Measurements from ENCODE around the gene TEX44. TPM values are rescaled to one million over a fixed set of nuclear protein-coding genes. Genes with fewer than 3 reads are reported as not detected.
"Not testable (repeated sequence)": the region's sequence is repeated elsewhere in the genome, so short reads cannot be mapped to it uniquely, and the experiment has no call there.

Gene TEX44
- polyA plus RNA-seq, 1 donor from 2014 or later, result not detected

- Histone ChIP-seq H3K9me3 (ENCODE audit: low read length) (peaks cover 3% of the 10 kb centered on the region), H3K36me3 (ENCODE audit: insufficient read depth, low read length) (no peaks in the 10 kb centered on the region), H2AFZ (ENCODE audit: low read depth, low read length) (no peak overlapping the region), H3K4me2 (ENCODE audit: low read length) (no peak overlapping the region), H3K27me3 (ENCODE audit: insufficient read depth, low read depth, low read length) (no peaks in the 10 kb centered on the region), H3K9ac (ENCODE audit: low read length) (no peak overlapping the region), H3K4me3 (ENCODE audit: low read length) (no peak overlapping the region), H3K27ac (ENCODE audit: low read length) (no peak overlapping the region), H4K20me1 (ENCODE audit: insufficient read depth) (no peaks in the 10 kb centered on the region), H3K79me2 (replicated peaks; ENCODE audit: insufficient read depth, low read length) (no peaks in the 10 kb centered on the region), H3K9me2 (ENCODE audit: insufficient read depth, low read length) (no peaks in the 10 kb centered on the region), H3F3A (ENCODE audit: insufficient read depth, low read length, poor library complexity, severe bottlenecking) (no peaks in the 10 kb centered on the region)
- TF ChIP-seq TAF1 (IDR thresholded peaks at IDR 0.05; ENCODE audit: low read depth) (no peak), RAD21 (conservative IDR thresholded peaks at IDR 0.05) (no peak), CTCF (IDR thresholded peaks at IDR 0.05; ENCODE audit: poor library complexity, severe bottlenecking) (no peak)
- TF ChIP-seq, protein P1, sequence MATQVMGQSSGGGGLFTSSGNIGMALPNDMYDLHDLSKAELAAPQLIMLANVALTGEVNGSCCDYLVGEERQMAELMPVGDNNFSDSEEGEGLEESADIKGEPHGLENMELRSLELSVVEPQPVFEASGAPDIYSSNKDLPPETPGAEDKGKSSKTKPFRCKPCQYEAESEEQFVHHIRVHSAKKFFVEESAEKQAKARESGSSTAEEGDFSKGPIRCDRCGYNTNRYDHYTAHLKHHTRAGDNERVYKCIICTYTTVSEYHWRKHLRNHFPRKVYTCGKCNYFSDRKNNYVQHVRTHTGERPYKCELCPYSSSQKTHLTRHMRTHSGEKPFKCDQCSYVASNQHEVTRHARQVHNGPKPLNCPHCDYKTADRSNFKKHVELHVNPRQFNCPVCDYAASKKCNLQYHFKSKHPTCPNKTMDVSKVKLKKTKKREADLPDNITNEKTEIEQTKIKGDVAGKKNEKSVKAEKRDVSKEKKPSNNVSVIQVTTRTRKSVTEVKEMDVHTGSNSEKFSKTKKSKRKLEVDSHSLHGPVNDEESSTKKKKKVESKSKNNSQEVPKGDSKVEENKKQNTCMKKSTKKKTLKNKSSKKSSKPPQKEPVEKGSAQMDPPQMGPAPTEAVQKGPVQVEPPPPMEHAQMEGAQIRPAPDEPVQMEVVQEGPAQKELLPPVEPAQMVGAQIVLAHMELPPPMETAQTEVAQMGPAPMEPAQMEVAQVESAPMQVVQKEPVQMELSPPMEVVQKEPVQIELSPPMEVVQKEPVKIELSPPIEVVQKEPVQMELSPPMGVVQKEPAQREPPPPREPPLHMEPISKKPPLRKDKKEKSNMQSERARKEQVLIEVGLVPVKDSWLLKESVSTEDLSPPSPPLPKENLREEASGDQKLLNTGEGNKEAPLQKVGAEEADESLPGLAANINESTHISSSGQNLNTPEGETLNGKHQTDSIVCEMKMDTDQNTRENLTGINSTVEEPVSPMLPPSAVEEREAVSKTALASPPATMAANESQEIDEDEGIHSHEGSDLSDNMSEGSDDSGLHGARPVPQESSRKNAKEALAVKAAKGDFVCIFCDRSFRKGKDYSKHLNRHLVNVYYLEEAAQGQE (IDR thresholded peaks at IDR 0.05; ENCODE audit: borderline replicate concordance), result no peak
Measured at GRCh38 chr2:231554748-231555545, 37.7 kb upstream of the TEX44 start.

DNA sequence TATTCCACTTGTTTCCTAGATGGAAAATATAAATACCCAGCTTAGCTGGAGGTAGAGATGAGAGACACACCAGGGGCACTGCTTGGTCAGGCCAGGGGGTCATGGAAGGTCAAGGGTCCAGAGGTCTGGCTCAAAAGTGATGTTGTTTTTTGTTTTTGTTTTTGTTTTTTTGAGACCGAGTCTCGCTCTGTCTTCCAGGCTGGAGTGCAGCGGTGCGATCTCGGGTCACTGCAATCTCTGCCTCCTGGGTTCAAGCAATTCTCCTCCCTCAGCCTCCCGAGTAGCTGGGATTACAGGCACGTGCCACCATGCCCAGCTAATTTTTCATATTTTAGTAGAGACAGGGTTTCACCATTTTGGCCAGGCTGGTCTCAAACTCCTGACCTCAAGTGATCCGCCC is 36.2 kb upstream of the TEX44 start:
- not testable (repeated sequence) for H3F3A ChIP-seq (ENCODE audit: insufficient read depth, low read length, poor library complexity, severe bottlenecking); H3K9me2 ChIP-seq (ENCODE audit: insufficient read depth, low read length); H3K27ac ChIP-seq (ENCODE audit: low read length); H4K20me1 ChIP-seq (ENCODE audit: insufficient read depth); H3K27me3 ChIP-seq (ENCODE audit: insufficient read depth, low read depth, low read length); H3K36me3 ChIP-seq (ENCODE audit: insufficient read depth, low read length); H3K4me2 ChIP-seq (ENCODE audit: low read length); H3K79me2 ChIP-seq (replicated peaks; ENCODE audit: insufficient read depth, low read length); H3K9ac ChIP-seq (ENCODE audit: low read length); H3K9me3 ChIP-seq (ENCODE audit: low read length); H3K4me3 ChIP-seq (ENCODE audit: low read length); H2AFZ ChIP-seq (ENCODE audit: low read depth, low read length)

- H3K36me3 ChIP-seq (ENCODE audit: insufficient read depth, low read length), result no peaks in the 10 kb centered on the region
- no peaks in the 10 kb centered on the region for H4K20me1 ChIP-seq (ENCODE audit: insufficient read depth)
- H3K9me2 ChIP-seq (ENCODE audit: insufficient read depth, low read length), result no peaks in the 10 kb centered on the region
- H3K4me2 ChIP-seq (ENCODE audit: low read length), result no peak overlapping the region
- no peak overlapping the region for H2AFZ ChIP-seq (ENCODE audit: low read depth, low read length)
- H3K27me3 ChIP-seq (ENCODE audit: insufficient read depth, low read depth, low read length), result no peaks in the 10 kb centered on the region
- H3K27ac ChIP-seq (ENCODE audit: low read length), result no peak overlapping the region
- no peaks in the 10 kb centered on the region for H3F3A ChIP-seq (ENCODE audit: insufficient read depth, low read length, poor library complexity, severe bottlenecking)
- TF ChIP-seq MXI1 (conservative IDR thresholded peaks at IDR 0.05; ENCODE audit: poor library complexity, severe bottlenecking), result no peak
- no peak for TF ChIP-seq SMC3 (conservative IDR thresholded peaks at IDR 0.05; ENCODE audit: poor library complexity)
- no peak for TF ChIP-seq RAD21 (conservative IDR thresholded peaks at IDR 0.05)
- TF ChIP-seq EP300 (conservative IDR thresholded peaks at IDR 0.05; ENCODE audit: poor library complexity, severe bottlenecking), result no peak
- no peak for TF ChIP-seq CTCF (IDR thresholded peaks at IDR 0.05; ENCODE audit: poor library complexity, severe bottlenecking)
- TF ChIP-seq EZH2 (IDR thresholded peaks at IDR 0.05; ENCODE audit: borderline replicate concordance, insufficient read depth, low read length, poor library complexity, severe bottlenecking), result no peak
- TF ChIP-seq POLR2AphosphoS5 (IDR thresholded peaks at IDR 0.05), result no peak
- no peak for TF ChIP-seq TAF1 (IDR thresholded peaks at IDR 0.05; ENCODE audit: low read depth)
- TF ChIP-seq, protein P1 (IDR thresholded peaks at IDR 0.05; ENCODE audit: borderline replicate concordance), result no peak
- H3K9me3 ChIP-seq (ENCODE audit: low read length), result peaks cover 3% of the 10 kb centered on the region
- no peak overlapping the region for H3K4me3 ChIP-seq (ENCODE audit: low read length)
- no peak overlapping the region for H3K9ac ChIP-seq (ENCODE audit: low read length)
- no peaks in the 10 kb centered on the region for H3K79me2 ChIP-seq (replicated peaks; ENCODE audit: insufficient read depth, low read length)
Measured at GRCh38 chr2:231556981-231557380, 35.7 kb upstream of the TEX44 start.

All from neural cell (in vitro differentiated cells).